ENCODE results near the gene CCDC136.

CCDC136 gene

DNA sequence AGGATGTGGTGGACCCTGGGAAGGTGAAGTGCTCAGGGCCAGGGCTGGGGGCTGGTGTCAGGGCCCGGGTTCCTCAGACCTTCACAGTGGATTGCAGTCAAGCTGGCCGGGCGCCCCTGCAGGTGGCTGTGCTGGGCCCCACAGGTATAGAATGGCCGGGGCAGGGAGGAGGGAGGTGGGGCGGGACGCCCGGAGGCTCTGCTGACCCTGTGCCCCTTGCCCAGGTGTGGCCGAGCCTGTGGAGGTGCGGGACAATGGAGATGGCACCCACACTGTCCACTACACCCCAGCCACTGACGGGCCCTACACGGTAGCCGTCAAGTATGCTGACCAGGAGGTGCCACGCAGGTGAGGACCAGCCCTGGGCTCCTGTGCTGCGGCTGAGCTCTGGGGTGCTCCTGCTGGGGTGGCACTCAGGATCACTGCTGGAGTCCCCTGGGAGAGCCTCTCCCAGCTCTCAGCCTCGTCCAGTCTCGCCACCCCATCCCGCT lies 56.0 kb downstream of the CCDC136 start:
- TF ChIP-seq, protein P1, sequence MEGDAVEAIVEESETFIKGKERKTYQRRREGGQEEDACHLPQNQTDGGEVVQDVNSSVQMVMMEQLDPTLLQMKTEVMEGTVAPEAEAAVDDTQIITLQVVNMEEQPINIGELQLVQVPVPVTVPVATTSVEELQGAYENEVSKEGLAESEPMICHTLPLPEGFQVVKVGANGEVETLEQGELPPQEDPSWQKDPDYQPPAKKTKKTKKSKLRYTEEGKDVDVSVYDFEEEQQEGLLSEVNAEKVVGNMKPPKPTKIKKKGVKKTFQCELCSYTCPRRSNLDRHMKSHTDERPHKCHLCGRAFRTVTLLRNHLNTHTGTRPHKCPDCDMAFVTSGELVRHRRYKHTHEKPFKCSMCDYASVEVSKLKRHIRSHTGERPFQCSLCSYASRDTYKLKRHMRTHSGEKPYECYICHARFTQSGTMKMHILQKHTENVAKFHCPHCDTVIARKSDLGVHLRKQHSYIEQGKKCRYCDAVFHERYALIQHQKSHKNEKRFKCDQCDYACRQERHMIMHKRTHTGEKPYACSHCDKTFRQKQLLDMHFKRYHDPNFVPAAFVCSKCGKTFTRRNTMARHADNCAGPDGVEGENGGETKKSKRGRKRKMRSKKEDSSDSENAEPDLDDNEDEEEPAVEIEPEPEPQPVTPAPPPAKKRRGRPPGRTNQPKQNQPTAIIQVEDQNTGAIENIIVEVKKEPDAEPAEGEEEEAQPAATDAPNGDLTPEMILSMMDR (IDR thresholded peaks at IDR 0.05), result no peak
- Mint-ChIP-seq H3K27ac (no peak overlapping the region), H3K4me3 (no peak overlapping the region)

DNA sequence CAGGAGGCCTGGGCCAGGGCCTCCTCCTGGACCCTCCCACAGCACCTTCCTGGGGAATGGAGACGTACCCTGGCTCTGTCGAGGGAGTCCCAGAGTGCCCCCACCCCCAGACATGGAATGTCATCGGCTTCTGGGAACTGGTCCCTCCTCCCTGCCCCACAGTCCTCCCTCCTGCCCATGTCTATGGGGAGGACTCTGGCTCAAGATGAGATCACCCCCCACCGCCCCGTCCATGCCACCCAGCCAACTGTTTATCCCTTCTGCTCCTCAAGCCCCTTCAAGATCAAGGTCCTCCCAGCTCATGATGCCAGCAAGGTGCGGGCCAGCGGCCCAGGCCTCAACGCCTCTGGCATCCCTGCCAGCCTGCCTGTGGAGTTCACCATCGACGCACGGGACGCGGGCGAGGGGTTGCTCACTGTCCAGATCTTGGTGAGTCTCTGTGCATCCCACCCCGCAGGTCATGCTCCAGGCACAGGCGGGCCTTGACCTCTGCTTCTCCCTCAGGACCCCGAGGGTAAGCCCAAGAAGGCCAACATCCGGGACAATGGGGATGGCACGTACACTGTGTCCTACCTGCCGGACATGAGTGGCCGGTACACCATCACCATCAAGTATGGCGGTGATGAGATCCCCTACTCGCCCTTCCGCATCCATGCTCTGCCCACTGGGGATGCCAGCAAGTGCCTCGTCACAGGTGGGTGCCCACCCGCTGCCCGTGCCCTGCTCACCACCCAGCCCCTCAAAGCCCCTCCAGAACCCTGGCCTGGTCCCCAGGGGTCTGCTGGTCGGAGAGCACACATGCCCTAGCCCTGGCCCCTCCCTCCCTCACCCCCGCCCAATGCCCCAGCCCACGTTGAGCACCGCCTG lies 56.8 kb downstream of the CCDC136 start:
- H3K9me3 Mint-ChIP-seq, result no peaks in the 10 kb centered on the region
- H3K4me3 Mint-ChIP-seq, result no peak overlapping the region
- H3K36me3 Mint-ChIP-seq (ENCODE audit: low read depth), result peaks cover 16% of the 10 kb centered on the region
- DNase-seq, result no peak
- no peaks in the 10 kb centered on the region for H3K27me3 Mint-ChIP-seq (ENCODE audit: low read depth, poor library complexity)
- no peaks in the 10 kb centered on the region for H3K4me1 Mint-ChIP-seq
- TF ChIP-seq, protein P1 (IDR thresholded peaks at IDR 0.05), result no peak
- no peak overlapping the region for H3K27ac Mint-ChIP-seq

More for the DNA sequence above, 56.0 kb downstream of the CCDC136 start:
- Mint-ChIP-seq H3K4me1 (no peaks in the 10 kb centered on the region), H3K9me3 (no peaks in the 10 kb centered on the region), H3K36me3 (ENCODE audit: low read depth) (peaks cover 17% of the 10 kb centered on the region), H3K27me3 (ENCODE audit: low read depth, poor library complexity) (no peaks in the 10 kb centered on the region)
- DNase-seq, result no peak

DNA sequence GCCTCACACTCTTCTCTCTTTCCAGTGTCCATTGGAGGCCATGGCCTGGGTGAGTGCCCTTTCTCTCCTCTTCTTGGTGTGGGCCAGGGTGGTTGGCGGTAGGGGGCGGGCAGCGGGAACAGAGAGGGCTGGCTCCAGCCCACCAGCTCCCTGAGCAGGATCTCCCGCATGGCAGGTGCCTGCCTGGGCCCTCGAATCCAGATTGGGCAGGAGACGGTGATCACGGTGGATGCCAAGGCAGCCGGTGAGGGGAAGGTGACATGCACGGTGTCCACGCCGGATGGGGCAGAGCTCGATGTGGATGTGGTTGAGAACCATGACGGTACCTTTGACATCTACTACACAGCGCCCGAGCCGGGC lies 57.4 kb downstream of the CCDC136 start:
- H3K36me3 Mint-ChIP-seq (ENCODE audit: low read depth), result peaks cover 10% of the 10 kb centered on the region
- no peak overlapping the region for H3K4me3 Mint-ChIP-seq
- DNase-seq, result no peak
- H3K9me3 Mint-ChIP-seq, result no peaks in the 10 kb centered on the region
- H3K4me1 Mint-ChIP-seq, result no peaks in the 10 kb centered on the region
- H3K27ac Mint-ChIP-seq, result no peak overlapping the region
- H3K27me3 Mint-ChIP-seq (ENCODE audit: low read depth, poor library complexity), result no peaks in the 10 kb centered on the region
- TF ChIP-seq, protein P1 (IDR thresholded peaks at IDR 0.05), result no peak

DNA sequence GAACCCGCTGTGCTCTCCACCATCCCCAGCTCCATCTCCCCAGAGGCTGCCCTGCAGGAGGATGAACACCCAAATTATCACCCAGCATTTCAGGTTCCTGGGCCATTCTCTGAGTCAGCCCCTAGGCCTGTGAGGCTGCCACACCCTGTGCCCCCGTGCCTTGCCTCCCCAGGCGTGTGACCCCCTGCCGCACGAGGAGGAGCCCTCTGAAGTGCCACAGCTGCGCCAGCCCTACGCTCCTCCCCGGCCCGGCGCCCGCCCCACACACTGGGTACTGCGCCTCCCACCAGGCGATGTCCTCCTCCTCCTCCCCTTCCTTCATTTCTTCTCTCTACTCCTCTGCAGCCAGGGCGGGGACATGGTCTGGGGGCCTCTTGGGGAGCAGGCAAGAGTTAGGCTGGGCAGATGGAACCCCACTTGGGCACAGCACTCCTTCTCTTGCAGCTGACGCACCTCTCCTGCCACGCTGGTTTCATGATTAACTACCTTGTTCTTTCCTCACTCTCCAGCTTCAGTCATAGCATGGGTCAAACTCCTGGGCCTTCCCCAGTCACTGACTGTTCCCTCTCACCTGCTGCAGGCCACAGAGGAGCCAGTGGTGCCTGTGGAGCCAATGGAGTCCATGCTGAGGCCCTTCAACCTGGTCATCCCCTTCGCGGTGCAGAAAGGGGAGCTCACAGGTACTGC lies 58.2 kb downstream of the CCDC136 start:
- Mint-ChIP-seq H3K9me3 (no peaks in the 10 kb centered on the region), H3K4me1 (no peaks in the 10 kb centered on the region), H3K27ac (peak overlapping the region; percentile 79), H3K4me3 (no peak overlapping the region), H3K27me3 (ENCODE audit: low read depth, poor library complexity) (no peaks in the 10 kb centered on the region), H3K36me3 (ENCODE audit: low read depth) (peaks cover 6% of the 10 kb centered on the region)
- no peak for DNase-seq
- TF ChIP-seq, protein P1 (IDR thresholded peaks at IDR 0.05), result no peak

DNA sequence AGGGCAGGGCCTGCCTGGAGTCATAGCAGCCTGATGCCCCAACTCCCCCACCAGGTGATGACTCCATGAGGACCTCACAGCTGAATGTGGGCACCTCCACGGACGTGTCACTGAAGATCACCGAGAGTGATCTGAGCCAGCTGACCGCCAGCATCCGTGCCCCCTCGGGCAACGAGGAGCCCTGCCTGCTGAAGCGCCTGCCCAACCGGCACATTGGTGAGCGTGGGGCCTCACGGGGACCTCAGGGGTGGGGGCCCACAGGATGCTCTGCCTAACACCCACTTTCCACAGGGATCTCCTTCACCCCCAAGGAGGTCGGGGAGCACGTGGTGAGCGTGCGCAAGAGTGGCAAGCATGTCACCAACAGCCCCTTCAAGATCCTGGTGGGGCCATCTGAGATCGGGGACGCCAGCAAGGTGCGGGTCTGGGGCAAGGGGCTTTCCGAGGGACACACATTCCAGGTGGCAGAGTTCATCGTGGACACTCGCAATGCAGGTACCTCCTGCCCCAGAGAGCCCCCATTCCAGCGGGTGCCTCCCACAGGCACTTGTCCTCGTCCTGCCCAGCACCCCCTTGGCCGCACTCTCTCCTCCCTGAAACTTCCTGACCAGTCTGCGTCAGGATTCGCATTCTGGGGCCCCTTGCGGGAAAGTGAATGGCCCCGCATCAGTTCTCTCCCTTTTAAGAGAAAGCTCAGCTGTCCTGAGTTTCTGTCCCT lies 60.9 kb downstream of the CCDC136 start:
- H3K36me3 Mint-ChIP-seq (ENCODE audit: low read depth), result no peaks in the 10 kb centered on the region

More for the DNA sequence above, 60.9 kb downstream of the CCDC136 start:
- no peak overlapping the region for H3K27ac Mint-ChIP-seq
- H3K27me3 Mint-ChIP-seq (ENCODE audit: low read depth, poor library complexity), result peaks cover 3% of the 10 kb centered on the region
- no peak for DNase-seq
- H3K9me3 Mint-ChIP-seq, result no peaks in the 10 kb centered on the region
- no peak overlapping the region for H3K4me3 Mint-ChIP-seq
- TF ChIP-seq, protein P1 (IDR thresholded peaks at IDR 0.05), result no peak
- H3K4me1 Mint-ChIP-seq, result no peaks in the 10 kb centered on the region

Measured in nephron progenitor cell (in vitro differentiated cells).